HG03196 (cell line): Measurements from ENCODE around the gene SUSD1.
"Not testable (repeated sequence)": the region's sequence is repeated elsewhere in the genome, so short reads cannot be mapped to it uniquely, and the experiment has no call there.

Source experiments
- ATAC-seq: cut with Tn5 transposase; IDR thresholded peaks from one replicate; pipeline ENCODE4 v1.9.1; 2021; ENCODE audit not compliant: unreplicated experiment

Gene SUSD1

GRCh38 chr9:112174965-112175795, at the start of gene SUSD1:
Gene SUSD1, minus strand, starts transcription at chr9:112175297. Its CDS starts 62 bp downstream, at chr9:112175235.
- peak; percentile 41 for ATAC-seq

DNA sequence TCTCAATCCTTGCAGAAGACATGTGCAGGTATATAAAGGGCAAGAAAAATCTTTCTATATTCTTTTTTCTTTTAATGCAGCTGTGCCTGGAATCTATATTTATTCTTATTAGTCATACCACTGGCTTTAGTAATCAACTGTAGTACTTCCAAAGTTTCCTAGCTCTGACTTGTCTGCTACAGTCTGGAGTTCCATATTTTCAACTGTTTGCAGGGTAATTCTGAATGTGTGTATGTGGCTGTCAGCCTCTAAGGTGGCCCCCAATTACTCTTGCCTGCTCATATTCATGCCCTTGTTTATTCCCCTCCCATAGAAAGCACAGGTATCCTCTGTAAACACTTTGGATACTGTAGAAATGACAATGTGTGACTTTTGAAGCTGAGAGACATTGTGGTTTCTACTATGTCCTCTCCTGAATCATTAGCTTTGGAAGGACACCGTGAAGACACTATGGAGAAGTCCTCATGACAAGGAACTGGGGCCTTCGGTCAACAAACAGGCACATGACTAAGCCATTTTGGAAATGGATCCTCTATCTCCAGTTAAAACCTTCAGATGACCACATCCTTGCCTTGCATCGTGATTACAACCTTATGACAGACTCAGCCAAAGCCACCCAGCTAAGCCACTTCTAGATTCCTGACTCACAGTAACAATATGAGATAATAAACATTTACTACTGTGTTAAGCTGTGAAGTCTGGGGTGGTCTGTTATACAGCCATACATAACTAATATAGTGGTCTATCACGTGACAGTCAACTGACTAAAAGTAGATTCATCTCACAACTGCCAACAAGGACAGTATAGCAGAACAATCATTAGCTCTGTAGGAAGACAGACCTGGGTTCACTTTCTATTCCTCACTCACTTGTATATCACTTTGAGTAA, 49.5 kb upstream of the SUSD1 start:
- ATAC-seq: peak; percentile 73

DNA sequence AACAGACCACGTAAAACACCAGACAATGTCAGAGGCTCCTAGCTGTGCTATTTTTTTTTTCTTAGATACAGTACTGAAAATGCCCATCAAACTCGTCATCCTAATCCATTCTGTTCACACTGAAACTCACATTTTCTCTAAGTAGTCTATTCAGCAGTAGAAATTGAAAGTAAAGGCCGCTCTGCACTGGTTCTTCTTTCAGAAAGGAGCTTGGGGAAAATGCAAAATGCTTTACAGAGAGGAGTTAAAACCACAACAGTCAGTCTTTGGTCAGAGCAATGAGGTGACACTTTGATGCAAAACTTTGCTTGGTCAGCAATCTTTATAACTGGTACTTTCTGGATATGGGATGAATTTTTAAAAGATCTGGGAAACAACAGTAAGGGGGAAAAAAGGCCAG, 43.8 kb upstream of the SUSD1 start:
- peak; percentile 97 for ATAC-seq

- no peak for ATAC-seq
Observed at GRCh38 chr9:112212926-112213325, 37.8 kb upstream of the SUSD1 start.

GRCh38 chr9:112207451-112207850, 32.4 kb upstream of the SUSD1 start:
- no peak for ATAC-seq

- ATAC-seq: no peak
Observed at GRCh38 chr9:112203536-112203935, 28.4 kb upstream of the SUSD1 start.

- ATAC-seq: no peak
Observed at GRCh38 chr9:112200711-112201110, 25.6 kb upstream of the SUSD1 start.

DNA sequence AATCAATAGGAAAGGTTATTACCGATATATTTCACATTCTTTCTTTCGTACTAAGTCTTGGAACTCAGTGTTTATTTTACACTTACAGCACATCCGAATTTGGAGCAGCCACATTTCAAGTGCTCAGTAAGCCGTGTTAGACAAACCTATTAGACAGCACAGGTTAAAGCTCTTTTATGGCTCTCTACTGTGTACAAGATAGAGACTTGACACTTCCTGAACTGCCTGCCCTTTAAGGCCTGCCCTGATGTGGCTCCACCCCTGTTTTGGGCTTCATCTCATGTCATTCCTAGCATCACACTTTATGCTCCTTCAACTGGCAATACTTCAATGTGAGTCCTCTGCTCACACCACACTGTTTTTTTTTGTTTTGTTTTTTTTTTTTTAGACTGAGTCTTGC, 23.5 kb upstream of the SUSD1 start:
- no peak for ATAC-seq

DNA sequence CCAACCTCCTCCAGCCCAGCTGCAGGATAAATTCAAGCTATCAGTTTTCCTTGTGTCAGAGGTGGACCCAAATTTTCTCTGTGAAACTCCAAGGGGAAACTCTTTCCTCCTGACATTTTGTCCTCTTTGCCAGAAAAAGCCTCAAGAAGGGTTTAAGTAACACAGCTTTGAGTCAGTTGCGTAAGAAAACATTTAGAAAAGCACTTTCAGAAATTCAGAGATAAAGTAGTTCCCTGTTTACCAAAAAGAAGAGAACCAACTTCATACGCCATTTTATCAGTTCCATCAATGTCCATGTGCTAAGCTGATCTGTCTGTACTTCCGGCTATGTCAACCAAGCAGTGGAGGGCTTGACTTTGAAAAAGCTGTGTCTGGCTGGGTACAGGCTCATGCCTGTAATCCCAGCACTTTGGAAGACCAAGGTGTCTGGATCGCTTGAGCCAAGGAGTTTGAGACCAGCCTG, 19.9 kb upstream of the SUSD1 start:
- no peak for ATAC-seq

DNA sequence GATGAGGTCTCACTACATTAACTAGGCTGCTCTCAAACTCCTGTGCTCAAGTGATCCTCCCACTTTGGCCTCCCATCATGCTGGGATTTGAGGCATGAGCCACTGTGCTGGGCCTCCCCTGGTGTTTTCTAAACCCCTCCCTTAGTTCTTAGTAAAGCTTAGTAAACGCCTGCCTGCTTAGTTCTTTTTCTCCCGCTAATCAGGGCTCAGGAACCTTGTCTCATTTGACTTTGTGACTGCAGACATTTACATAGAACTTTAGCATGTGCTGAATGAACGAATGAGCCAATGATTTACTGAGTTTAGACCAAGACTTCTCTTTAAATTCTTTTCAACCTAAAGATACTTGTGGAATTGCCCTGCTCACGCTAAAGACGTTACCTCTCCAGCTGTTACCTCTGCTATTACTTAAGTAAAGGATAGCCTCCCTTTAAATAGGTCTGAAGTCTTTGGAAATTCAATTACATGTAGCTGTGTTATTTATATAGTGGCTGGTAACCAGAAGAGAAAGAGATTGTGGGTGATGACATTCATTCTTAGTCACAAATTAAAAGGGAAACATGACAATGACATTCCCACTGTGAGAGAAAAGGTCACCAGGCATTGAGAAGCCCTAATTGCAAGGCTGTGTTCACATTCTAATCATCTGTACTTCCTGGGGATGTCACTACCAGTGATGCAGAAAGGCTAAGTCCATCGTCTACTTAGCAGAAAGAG, 18.6 kb upstream of the SUSD1 start:
- ATAC-seq: no peak

DNA sequence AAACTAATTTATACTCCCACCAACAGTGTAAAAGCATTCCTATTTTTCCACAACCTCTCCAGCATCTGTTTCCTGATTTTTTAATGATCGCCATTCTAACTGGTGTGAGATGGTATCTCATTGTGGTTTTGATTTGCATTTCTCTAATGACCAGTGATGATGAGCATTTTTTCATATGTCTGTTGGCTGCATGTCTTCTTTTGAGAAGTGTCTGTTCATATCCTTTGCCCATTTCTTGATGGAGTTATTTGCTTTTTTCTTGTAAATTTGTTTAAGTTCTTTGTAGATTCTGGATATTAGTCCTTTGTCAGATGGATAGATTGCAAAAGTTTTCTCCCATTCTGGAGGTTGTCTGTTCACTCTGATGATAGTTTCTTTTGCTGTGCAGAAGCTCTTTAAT, 15.2 kb upstream of the SUSD1 start:
- ATAC-seq: not testable (repeated sequence)

- ATAC-seq: no peak
Observed at GRCh38 chr9:112188884-112189283, 13.8 kb upstream of the SUSD1 start.

GRCh38 chr9:112187404-112187803, 12.3 kb upstream of the SUSD1 start:
- no peak for ATAC-seq

GRCh38 chr9:112186695-112187094, 11.6 kb upstream of the SUSD1 start:
- no peak for ATAC-seq

DNA sequence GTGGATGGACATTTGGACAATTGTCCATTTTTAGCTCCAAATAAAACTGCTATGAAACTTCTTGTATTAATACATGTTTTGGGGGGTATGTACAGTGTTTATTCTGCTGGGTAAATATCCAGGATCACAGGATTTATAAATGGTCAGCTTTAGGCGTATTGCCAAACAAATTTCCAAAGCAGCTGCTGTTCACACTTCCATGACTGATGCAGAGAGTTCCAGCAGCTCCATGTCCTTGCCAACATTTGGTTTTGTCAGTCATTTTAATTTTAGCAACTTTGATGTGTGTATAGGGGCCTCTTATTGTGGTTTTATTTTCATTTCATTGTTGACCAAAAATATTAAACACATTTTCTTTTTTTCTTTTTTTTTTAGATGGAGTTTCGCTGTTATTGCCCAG, 9.8 kb upstream of the SUSD1 start:
- ATAC-seq: no peak

DNA sequence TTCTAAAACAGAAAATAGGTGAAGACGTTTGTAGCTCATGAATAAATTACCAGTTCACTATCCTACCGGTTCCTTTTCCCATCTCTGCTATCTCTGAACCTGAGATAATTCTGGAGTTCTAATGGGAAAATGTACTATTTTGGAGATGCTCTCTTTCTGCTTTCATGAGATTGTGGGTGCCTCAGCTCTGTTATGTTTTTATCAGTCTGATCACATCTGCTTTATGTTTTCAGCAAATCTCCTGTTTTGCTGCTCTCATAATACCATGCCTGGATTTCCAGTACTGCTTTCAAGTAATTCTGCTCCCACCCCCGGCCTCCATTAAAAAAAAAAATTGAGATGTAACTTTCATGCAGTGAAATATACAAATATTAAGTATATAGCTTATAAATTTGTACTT, 9.1 kb upstream of the SUSD1 start:
- ATAC-seq: no peak

GRCh38 chr9:112180387-112180881, 5.3 kb upstream of the SUSD1 start:
- ATAC-seq: no peak

DNA sequence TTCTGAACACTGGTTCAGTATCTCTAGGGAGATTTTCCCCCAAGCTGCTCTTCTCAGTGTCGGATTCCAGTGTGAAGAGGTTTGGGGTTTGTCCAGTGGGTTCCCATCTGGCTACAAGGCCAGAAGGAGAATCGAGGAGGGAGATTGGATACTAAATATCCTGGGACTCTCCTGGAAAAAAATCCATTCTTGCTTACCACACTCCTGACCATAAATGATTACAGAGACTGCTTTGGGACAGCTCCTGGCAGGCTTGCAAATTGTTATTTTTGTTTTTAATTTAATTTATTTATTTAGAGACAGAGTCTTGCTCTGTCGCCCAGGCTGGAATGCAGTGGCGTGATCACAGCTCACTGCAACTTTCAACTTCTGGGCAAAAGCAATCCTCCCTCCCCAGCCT, 4.7 kb upstream of the SUSD1 start:
- ATAC-seq: no peak

- no peak for ATAC-seq
Observed at GRCh38 chr9:112176524-112176923, 1.4 kb upstream of the SUSD1 start.

- no peak for ATAC-seq
Observed at GRCh38 chr9:112175796-112176315, 759 bp upstream of the SUSD1 start.
